B cell (primary cell): ENCODE data around the gene HCN2. TPM values are rescaled to one million over a fixed set of nuclear protein-coding genes. Genes with fewer than 3 reads are reported as not detected.

Experiments used
- ATAC-seq: fragments of 200-7000 bp; cut with Tn5 transposase; one replicate; pipeline ENCODE4 v1.10.0; 2021; ENCODE audit warnings: low read depth, mild to moderate bottlenecking, moderate number of reproducible peaks, moderate library complexity
- CTCF ChIA-PET: fragments of 350-600 bp; sonication (Branson Sonifier 250); formaldehyde crosslinking; loops from one replicate; lab custom pipeline; 2021; ENCODE audit warnings: antibody characterized with exemption, inconsistent platforms; lab: Charles Lee
- POLR2A ChIA-PET: fragments of 350-600 bp; sonication (Branson Sonifier 250); formaldehyde crosslinking; loops from one replicate; lab custom pipeline; 2021; ENCODE audit warnings: antibody characterized with exemption; lab: Charles Lee
- DNase-seq: peaks from one replicate; pipeline ENCODE4 v3.0.0; 2013
- H2AFZ ChIP-seq: 2 replicates; pipeline ENCODE4 v1.6.1; 2012; ENCODE audit warnings: mild to moderate bottlenecking, low read depth, low read length; ENCODE audit not compliant: insufficient read depth, poor library complexity, severe bottlenecking
- H3K27ac ChIP-seq, 2 donors: 1 replicate in 1 of 2; 2 replicates in 1 of 2; pipeline ENCODE4 v1.5.1; 2012 to 2013; ENCODE audit warnings: low read length in 2 of 2, mild to moderate bottlenecking in 2 of 2, moderate library complexity in 1 of 2
- H3K27me3 ChIP-seq, 4 experiments: fragments of 200-600 bp in 1 of 4; sonication (generic) in 1 of 4; replicated peaks in 1 of 4; 1 replicate in 2 of 4; 2 replicates in 2 of 4; pipeline versions ENCODE4 v1.6.1 to v1.7.0; 2013 to 2016; ENCODE audit warnings: low read length in 3 of 4, mild to moderate bottlenecking in 2 of 4, mixed read lengths in 1 of 4, moderate library complexity in 1 of 4; ENCODE audit not compliant: insufficient read depth in 4 of 4, control insufficient read depth in 3 of 4; ENCODE audit errors: control extremely low read depth in 1 of 4
- H3K36me3 ChIP-seq, 2 experiments: replicated peaks in 1 of 2; 1 replicate in 1 of 2; 2 replicates in 1 of 2; pipeline versions ENCODE4 v1.6.1 to v1.7.1; 2013; ENCODE audit warnings: low read length in 1 of 2; ENCODE audit not compliant: insufficient read depth in 2 of 2, control insufficient read depth in 1 of 2; ENCODE audit errors: control extremely low read depth in 1 of 2, extremely low read depth in 1 of 2
- H3K4me1 ChIP-seq, 2 donors: fragments of 200-600 bp in 1 of 2; sonication (generic) in 1 of 2; 1 replicate in 1 of 2; 2 replicates in 1 of 2; pipeline versions ENCODE4 v1.5.1 to v1.6.1; 2013 to 2017; ENCODE audit warnings: low read length in 2 of 2; ENCODE audit not compliant: control insufficient read depth in 2 of 2, insufficient read depth in 2 of 2
- H3K4me2 ChIP-seq: replicated peaks from 2 replicates; pipeline ENCODE3; 2012; ENCODE audit warnings: mild to moderate bottlenecking, low read depth, low read length; ENCODE audit not compliant: poor library complexity, severe bottlenecking
- H3K4me3 ChIP-seq, 5 experiments: fragments of 200-600 bp in 1 of 5; sonication (generic) in 1 of 5; 1 replicate in 3 of 5; 2 replicates in 2 of 5; pipeline versions ENCODE4 v1.5.1 to v1.7.0; 2011 to 2016; ENCODE audit warnings: low read length in 4 of 5, mild to moderate bottlenecking in 4 of 5, low read depth in 2 of 5, control low read depth in 1 of 5, moderate library complexity in 1 of 5; ENCODE audit not compliant: insufficient read depth in 1 of 5; ENCODE audit errors: control extremely low read depth in 1 of 5, extremely low read depth in 1 of 5
- H3K79me2 ChIP-seq: fragments of 200-600 bp; sonication (generic); one replicate; pipeline ENCODE4 v1.6.0; 2016; ENCODE audit warnings: low read length; ENCODE audit not compliant: control insufficient read depth, insufficient read depth
- H3K9ac ChIP-seq: fragments of 200-600 bp; sonication (generic); 2 replicates; pipeline ENCODE4 v1.6.1; 2017; ENCODE audit warnings: mild to moderate bottlenecking, low read length, moderate library complexity
- H3K9me3 ChIP-seq, 3 donors: one replicate each; pipeline versions ENCODE4 v1.6.1 to v1.7.1; 2013; ENCODE audit warnings: low read length in 2 of 3; ENCODE audit not compliant: control insufficient read depth in 2 of 3, insufficient read depth in 1 of 3; ENCODE audit errors: control extremely low read depth in 1 of 3
- H4K20me1 ChIP-seq: 2 replicates; pipeline ENCODE4 v1.6.0; 2012; ENCODE audit warnings: mild to moderate bottlenecking, low read length; ENCODE audit not compliant: insufficient read depth, control insufficient read depth, poor library complexity, severe bottlenecking
- H3K27ac Mint-ChIP-seq: one replicate; pipeline ENCODE4 v1.8.0; 2021; ENCODE audit warnings: mixed read lengths
- H3K27me3 Mint-ChIP-seq: one replicate; pipeline ENCODE4 v1.8.0; 2021; ENCODE audit warnings: mixed read lengths
- H3K4me1 Mint-ChIP-seq: one replicate; pipeline ENCODE4 v1.8.0; 2021; ENCODE audit warnings: mixed read lengths
- H3K4me3 Mint-ChIP-seq: one replicate; pipeline ENCODE4 v1.8.0; 2021; ENCODE audit warnings: mixed read lengths
- H3K9me3 Mint-ChIP-seq: one replicate; pipeline ENCODE4 v1.8.0; 2022; ENCODE audit warnings: mixed read lengths; ENCODE audit not compliant: insufficient read depth
- CTCF ChIP-seq: fragments of 200-600 bp; IDR thresholded peaks from one replicate; pipeline ENCODE4 v1.8.0; 2022; ENCODE audit warnings: antibody characterized with exemption, mild to moderate bottlenecking
- EZH2 ChIP-seq: IDR thresholded peaks from 2 replicates; pipeline ENCODE4 v1.6.1; 2012; ENCODE audit warnings: borderline replicate concordance, low read depth, mild to moderate bottlenecking, moderate library complexity, low read length; ENCODE audit not compliant: insufficient read depth, poor library complexity, severe bottlenecking
- WGBS: methylation state at CpG from one replicate; pipeline ENCODE4 v1.1.5; 2013; ENCODE audit warnings: missing lambda C conversion rate; ENCODE audit not compliant: insufficient coverage; 5-methylcytosine and 5-hydroxymethylcytosine counted together
- intact Hi-C: fragments of 100-400 bp; cut with micrococcal nuclease; formaldehyde crosslinking; loops from one replicate; pipeline ENCODE4 v1.10.0; 2022
- polyA plus RNA-seq: library from polyadenylated mRNA; depleted of rRNA; stranded (reverse); fragments of >200 nt; gene quantifications from 2 replicates; pipeline ENCODE4 v1.2.3, GENCODE V29; 2012
- total RNA-seq, 2 donors: library from RNA; stranded (reverse); fragments of 120-200 nt in 1 of 2; gene quantifications; 1 replicate in 1 of 2; 2 replicates in 1 of 2; pipeline versions ENCODE4 v1.2.3 to v1.2.4, GENCODE V29; 2013 to 2022

The HCN2 gene
- total and polyA plus RNA-seq, 2 donors (not counting 1 experiment from before 2014, with no cell fraction given) = 0.27 to 0.57 TPM

DNA sequence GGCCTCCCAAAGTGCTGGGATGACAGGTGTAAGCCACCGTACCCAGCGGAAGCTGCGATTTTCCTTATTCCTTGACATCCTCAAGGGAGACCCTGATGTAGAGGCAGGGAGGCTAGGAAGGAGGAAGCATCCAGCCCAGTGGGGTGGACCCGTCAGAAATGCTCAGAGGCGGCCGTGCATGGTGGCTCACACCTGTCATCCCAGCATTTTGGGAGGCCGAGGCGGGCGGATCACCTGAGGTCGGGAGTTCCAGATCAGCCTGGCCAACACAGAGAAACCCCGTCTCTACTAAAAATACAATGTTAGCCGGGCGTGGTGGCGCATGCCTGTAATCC, 34.2 kb upstream of the HCN2 start:
- WGBS = 92% methylated on average over 9 of the region's 14 CpGs
- Histone ChIP-seq H3K4me2 (no peak overlapping the region), H3K27me3 (no peaks in the 10 kb centered on the region), H4K20me1 (no peaks in the 10 kb centered on the region), H3K9ac (no peak overlapping the region), H3K4me1 (no peaks in the 10 kb centered on the region), H3K27ac (no peak overlapping the region), H3K4me3 (no peak overlapping the region), H3K9me3 (no peaks in the 10 kb centered on the region), H2AFZ (no peak overlapping the region), H3K36me3 (no peaks in the 10 kb centered on the region), H3K79me2 (no peaks in the 10 kb centered on the region)
- TF ChIP-seq CTCF = no peak
- TF ChIP-seq EZH2 = no peak
- H3K9me3 Mint-ChIP-seq = no peaks in the 10 kb centered on the region
- H3K27ac Mint-ChIP-seq = no peak overlapping the region
- H3K27me3 Mint-ChIP-seq = no peaks in the 10 kb centered on the region
- DNase-seq = no peak
- no peak for ATAC-seq
- no peaks in the 10 kb centered on the region for H3K4me1 Mint-ChIP-seq
- POLR2A ChIA-PET = no interaction called here
- H3K4me3 Mint-ChIP-seq = no peak overlapping the region
- CTCF ChIA-PET = interaction anchor here (1.4 kb wide), 1 partner anchor 179 kb away, joined by 4 read pairs; no protein-coding TSS in a partner anchor
- intact Hi-C loops = no loop called here

DNA sequence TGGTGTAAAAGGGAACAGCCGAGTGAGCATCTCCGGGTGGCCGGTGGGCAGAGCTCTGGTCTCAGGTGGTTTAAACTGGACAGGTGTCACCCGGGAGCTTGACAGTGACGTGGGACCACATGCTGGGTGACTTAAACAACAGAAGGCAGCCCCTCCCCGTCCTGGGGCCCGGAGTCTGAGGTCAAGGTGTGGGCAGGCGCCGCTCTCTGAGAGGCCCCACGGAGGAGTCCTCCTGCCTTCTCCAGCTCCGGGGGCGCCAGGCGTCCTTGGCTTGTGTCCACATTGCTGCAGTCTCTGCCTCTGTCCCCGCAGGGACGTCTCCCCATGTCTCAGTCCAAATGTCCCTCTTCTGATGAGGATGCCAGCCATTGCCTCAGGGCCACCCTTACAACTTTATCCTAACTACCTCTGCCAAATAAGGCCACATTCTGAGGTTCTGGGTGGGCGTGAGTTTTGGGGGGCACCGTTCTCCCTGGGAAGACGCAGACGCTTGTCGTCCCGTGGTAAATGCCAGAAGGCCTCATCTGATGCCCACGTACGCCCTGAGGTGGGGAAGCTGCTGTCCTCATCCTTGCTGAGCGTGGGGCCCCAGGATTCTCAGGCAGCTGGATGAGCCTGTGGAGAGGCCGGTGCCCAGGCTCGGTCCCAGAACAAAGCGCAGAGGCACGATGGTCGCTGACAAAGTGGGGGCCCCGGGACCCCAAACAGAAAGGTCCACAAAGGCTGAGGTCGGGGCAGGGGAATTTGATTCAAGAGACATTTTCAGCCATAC, 32.9 kb upstream of the HCN2 start:
- H3K9ac ChIP-seq = no peak overlapping the region

More for the DNA sequence above, 32.9 kb upstream of the HCN2 start:
- Histone ChIP-seq H3K9me3 (no peaks in the 10 kb centered on the region), H3K27ac (no peak overlapping the region), H3K4me3 (no peak overlapping the region), H3K27me3 (no peaks in the 10 kb centered on the region), H4K20me1 (no peaks in the 10 kb centered on the region), H3K4me1 (no peaks in the 10 kb centered on the region), H3K79me2 (no peaks in the 10 kb centered on the region), H3K36me3 (no peaks in the 10 kb centered on the region), H3K4me2 (no peak overlapping the region), H2AFZ (no peak overlapping the region)
- POLR2A ChIA-PET = no interaction called here
- Mint-ChIP-seq H3K9me3 (no peaks in the 10 kb centered on the region), H3K4me1 (no peaks in the 10 kb centered on the region), H3K27ac (no peak overlapping the region), H3K27me3 (no peaks in the 10 kb centered on the region), H3K4me3 (no peak overlapping the region)
- CTCF ChIA-PET = no interaction called here
- TF ChIP-seq CTCF (no peak), EZH2 (no peak)
- 88% methylated on average over 31 of the region's 31 CpGs for WGBS
- DNase-seq (no peak), ATAC-seq (no peak)
- intact Hi-C loops = no loop called here
